WERI-Rb-1 (cell line): ENCODE results near the gene FAM83G.

Source experiments
- DNase-seq: peaks from one replicate; pipeline ENCODE4 v3.0.0-alpha.2; 2020
- H3K27ac ChIP-seq: fragments of 250-450 bp; sonication (Bioruptor Pico); 2 replicates; pipeline ENCODE4 v1.5.1; 2020; ENCODE audit warnings: mild to moderate bottlenecking, moderate library complexity
- H3K27me3 ChIP-seq: fragments of 250-450 bp; sonication (Bioruptor Pico); 2 replicates; pipeline ENCODE4 v1.5.1; 2021; ENCODE audit warnings: mild to moderate bottlenecking, low read depth, moderate library complexity; ENCODE audit not compliant: insufficient read depth, severe bottlenecking
- H3K36me3 ChIP-seq: fragments of 250-450 bp; sonication (Bioruptor Pico); 2 replicates; pipeline ENCODE4 v1.5.1; 2020; ENCODE audit warnings: mild to moderate bottlenecking, moderate library complexity
- H3K4me3 ChIP-seq: 2 replicates; pipeline ENCODE4 v1.5.1; 2011; ENCODE audit warnings: low read depth, mild to moderate bottlenecking, control low read depth, low read length
- H3K9me3 ChIP-seq: fragments of 250-450 bp; sonication (Bioruptor Pico); 2 replicates; pipeline ENCODE4 v1.5.1; 2021; ENCODE audit warnings: mild to moderate bottlenecking, moderate library complexity; ENCODE audit not compliant: severe bottlenecking
- TF ChIP-seq, protein P1 (sequence below): IDR thresholded peaks from 2 replicates; pipeline ENCODE4 v1.5.1; 2011; ENCODE audit warnings: low read depth, mild to moderate bottlenecking, control low read depth, inconsistent platforms, low read length

Gene FAM83G

DNA sequence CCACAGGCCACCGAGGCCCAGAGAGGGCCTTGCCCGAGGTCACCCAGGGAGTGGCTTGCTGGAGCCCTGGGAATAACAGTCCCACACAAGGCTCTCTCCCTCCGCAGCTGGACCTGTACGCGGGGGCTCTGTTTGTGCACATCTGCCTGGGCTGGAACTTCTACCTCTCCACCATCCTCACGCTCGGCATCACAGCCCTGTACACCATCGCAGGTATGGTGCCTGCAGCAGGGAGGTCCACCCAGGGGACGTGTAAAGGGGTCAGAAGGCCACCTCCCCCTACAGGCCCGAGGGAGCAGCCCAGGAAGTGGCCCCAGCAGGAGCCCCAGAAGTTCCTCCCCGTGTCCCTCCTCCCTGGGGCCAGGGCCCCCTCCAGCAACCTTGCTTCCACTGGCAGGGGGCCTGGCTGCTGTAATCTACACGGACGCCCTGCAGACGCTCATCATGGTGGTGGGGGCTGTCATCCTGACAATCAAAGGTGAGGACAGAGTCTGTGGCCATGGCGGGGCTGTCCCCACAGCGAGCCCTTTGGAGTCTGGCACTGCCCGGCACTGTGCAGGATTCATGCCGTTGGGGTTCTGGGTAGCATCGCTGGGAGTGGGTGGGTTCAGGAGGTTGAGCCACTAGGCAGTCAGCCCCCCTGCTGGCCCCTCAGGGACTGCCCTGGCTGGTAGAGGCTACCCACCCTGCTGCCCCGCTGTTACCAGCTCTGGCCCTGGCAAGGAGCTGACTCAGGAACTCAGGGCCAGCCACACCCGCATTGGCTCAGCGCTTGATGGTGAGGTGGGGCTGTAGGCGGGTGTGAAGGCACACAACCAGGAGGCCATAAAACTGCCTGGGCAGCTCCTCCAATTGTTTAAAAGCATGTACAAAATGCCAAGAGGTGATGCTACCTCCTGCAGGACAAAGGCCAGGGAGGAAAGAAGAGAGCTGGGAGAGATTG lies 35.3 kb downstream of the FAM83G start:
- Histone ChIP-seq H3K27ac (no peak overlapping the region), H3K4me3 (no peak overlapping the region), H3K27me3 (no peaks in the 10 kb centered on the region), H3K36me3 (no peaks in the 10 kb centered on the region), H3K9me3 (no peaks in the 10 kb centered on the region)
- no peak for DNase-seq
- TF ChIP-seq, protein P1, sequence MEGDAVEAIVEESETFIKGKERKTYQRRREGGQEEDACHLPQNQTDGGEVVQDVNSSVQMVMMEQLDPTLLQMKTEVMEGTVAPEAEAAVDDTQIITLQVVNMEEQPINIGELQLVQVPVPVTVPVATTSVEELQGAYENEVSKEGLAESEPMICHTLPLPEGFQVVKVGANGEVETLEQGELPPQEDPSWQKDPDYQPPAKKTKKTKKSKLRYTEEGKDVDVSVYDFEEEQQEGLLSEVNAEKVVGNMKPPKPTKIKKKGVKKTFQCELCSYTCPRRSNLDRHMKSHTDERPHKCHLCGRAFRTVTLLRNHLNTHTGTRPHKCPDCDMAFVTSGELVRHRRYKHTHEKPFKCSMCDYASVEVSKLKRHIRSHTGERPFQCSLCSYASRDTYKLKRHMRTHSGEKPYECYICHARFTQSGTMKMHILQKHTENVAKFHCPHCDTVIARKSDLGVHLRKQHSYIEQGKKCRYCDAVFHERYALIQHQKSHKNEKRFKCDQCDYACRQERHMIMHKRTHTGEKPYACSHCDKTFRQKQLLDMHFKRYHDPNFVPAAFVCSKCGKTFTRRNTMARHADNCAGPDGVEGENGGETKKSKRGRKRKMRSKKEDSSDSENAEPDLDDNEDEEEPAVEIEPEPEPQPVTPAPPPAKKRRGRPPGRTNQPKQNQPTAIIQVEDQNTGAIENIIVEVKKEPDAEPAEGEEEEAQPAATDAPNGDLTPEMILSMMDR: no peak

DNA sequence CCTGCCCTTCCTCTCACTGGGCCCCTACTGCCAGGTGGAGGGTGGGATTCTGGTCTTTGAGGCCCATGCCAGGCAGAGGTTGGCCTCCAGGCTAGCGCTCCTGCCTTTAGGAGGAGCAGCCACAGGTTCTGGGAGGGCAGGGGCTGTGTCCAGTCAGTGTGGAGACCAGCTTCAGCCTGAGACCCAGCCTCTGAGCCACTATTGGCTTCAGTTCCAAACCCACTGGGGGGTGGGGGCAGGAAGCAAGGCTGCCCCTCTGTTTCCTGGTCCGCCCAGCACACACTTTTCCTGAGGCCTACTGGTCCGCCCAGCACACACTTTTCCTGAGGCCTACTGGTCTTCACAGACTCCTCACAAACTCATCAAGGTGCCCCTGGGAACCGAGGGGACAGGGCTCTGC lies 36.2 kb downstream of the FAM83G start:
- Histone ChIP-seq H3K27me3 (no peaks in the 10 kb centered on the region), H3K27ac (no peak overlapping the region), H3K4me3 (no peak overlapping the region), H3K9me3 (no peaks in the 10 kb centered on the region), H3K36me3 (no peaks in the 10 kb centered on the region)
- TF ChIP-seq, protein P1: no peak
- DNase-seq: no peak

DNA sequence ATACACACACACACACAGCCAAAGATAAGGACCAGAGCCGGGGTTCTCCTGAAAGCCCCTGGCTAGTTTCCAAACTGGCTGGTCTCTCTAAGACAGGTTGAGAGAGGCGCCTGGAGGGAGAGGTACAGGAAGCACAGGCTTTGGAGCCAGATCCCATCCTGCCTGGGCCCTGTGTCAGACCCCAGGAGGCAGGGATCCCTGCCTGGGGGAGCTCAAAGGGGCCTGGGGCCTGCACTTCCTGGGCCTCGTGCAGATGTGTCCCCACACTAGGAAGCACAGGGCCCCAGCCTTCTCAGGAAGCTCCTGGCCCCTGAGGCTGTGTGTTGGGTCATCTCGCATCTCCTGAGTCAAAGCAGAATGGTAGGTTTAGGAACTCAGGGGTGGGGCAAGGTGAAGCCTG lies 36.6 kb downstream of the FAM83G start:
- TF ChIP-seq, protein P1: no peak
- H3K27ac ChIP-seq: no peak overlapping the region
- no peaks in the 10 kb centered on the region for H3K9me3 ChIP-seq
- H3K27me3 ChIP-seq: no peaks in the 10 kb centered on the region
- DNase-seq: no peak
- no peaks in the 10 kb centered on the region for H3K36me3 ChIP-seq
- no peak overlapping the region for H3K4me3 ChIP-seq

- Histone ChIP-seq H3K36me3 (no peaks in the 10 kb centered on the region), H3K27ac (no peak overlapping the region), H3K27me3 (no peaks in the 10 kb centered on the region), H3K4me3 (no peak overlapping the region), H3K9me3 (no peaks in the 10 kb centered on the region)
- TF ChIP-seq, protein P1: no peak
- DNase-seq: no peak
These were observed 37.5 kb downstream of the FAM83G start for GRCh38 chr17:18966831-18967624.

DNA sequence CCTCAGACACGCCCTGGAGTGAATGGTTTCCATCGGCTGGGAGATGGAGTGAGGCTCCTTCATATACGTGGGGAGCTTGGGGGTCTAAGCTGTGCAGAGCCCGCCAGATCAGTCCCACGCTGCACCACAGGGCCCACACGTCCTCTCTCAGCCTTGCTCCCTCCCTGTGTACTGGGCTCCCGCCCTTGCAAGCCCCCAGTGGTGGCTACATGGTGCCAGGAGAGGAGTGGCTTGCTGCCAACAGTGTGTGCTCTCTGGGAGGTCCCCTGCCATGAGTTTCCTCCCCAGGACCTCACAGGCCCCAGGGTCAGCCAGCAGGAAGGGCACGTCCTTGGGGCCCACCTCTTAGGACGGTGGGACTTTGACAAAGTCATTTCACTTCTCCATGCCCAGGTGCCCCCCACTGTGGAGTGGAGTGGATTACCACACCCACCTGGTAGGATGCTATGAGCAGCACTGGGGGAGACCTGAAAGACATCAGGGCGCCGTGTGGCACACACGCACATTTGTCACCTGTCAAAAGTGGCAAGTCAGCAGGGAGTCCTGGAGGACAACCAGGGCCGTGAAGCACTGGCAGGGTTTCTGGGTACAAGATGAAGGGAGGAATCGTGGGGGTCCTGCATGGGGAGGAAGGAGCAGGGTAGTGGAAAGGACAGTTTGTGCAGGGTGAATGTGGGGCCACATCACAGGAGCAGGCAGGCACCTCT lies 38.9 kb downstream of the FAM83G start:
- Histone ChIP-seq H3K27me3 (no peaks in the 10 kb centered on the region), H3K9me3 (no peaks in the 10 kb centered on the region), H3K4me3 (no peak overlapping the region), H3K36me3 (no peaks in the 10 kb centered on the region), H3K27ac (no peak overlapping the region)
- DNase-seq: no peak
- TF ChIP-seq, protein P1: no peak
